Metanephros (tissue), 2 donors: ENCODE measurements around the gene PRKCB. TPM values are rescaled to one million over a fixed set of nuclear protein-coding genes. Genes with fewer than 3 reads are reported as not detected.

Experiments
- small RNA-seq: library from RNA; depleted of rRNA; stranded (forward); fragments of <200 nt; gene quantifications from one replicate; pipeline ENCODE3, GENCODE V24; 2014; ENCODE audit warnings: low replicate concordance
- total RNA-seq: library from RNA; depleted of rRNA; stranded (reverse); fragments of >200 nt; gene quantifications from one replicate; pipeline ENCODE4 v1.2.3, GENCODE V29; 2014

Gene PRKCB
- 10.4 TPM for total RNA-seq

GRCh38 chr16:23835390-23836077 is at the start of gene PRKCB:
Gene PRKCB, plus strand, starts transcription at chr16:23835983.

GRCh38 chr16:24255456-24256371 is 419.9 kb downstream of the PRKCB start, which contains the start of gene CACNG3:
Gene CACNG3, plus strand, starts transcription at chr16:24256335. Its CDS starts 420 bp downstream, at chr16:24256755.

Small RNAs within 50 kb of the gene (small RNA-seq; reads per million reads assigned to genes)
- not detected for gene MIR1273H

Other genes starting within 250 kb of the PRKCB start
- 132 TPM for gene NDUFAB1, start 239.7 kb upstream of the PRKCB start, total RNA-seq
- gene PALB2, start 194.7 kb upstream of the PRKCB start, total RNA-seq: 7.9 TPM
- 34.2 TPM for gene DCTN5, start 194.5 kb upstream of the PRKCB start, total RNA-seq
- 15.7 TPM for gene PLK1, start 157.1 kb upstream of the PRKCB start, total RNA-seq
- gene ERN2, start 122.8 kb upstream of the PRKCB start, total RNA-seq: 0.53 TPM
- gene CHP2, start 81.0 kb upstream of the PRKCB start, total RNA-seq: 0.64 TPM